A673 (cell line): ENCODE measurements around the gene MTOR. TPM values are rescaled to one million over a fixed set of nuclear protein-coding genes. Genes with fewer than 3 reads are reported as not detected.

Source experiments
- BruUV-seq: library from RNA; stranded (reverse); fragments of 400-500 nt; replicated peaks from 2 replicates; lab custom pipeline; 2021; lab: Mats Ljungman, UMichigan
- CTCF ChIA-PET: fragments of 300-600 bp; sonication (Branson Sonifier 250); formaldehyde crosslinking; loops from one replicate; lab custom pipeline; 2022; ENCODE audit warnings: antibody characterized with exemption; lab: Charles Lee
- POLR2A ChIA-PET: fragments of 300-600 bp; sonication (Branson Sonifier 250); formaldehyde crosslinking; loops from one replicate; lab custom pipeline; 2022; ENCODE audit warnings: antibody characterized with exemption; ENCODE audit not compliant: low non-redundant PET; lab: Charles Lee
- DNase-seq: peaks from one replicate; pipeline ENCODE4 v3.0.0-alpha.2; 2015; ENCODE audit warnings: low spot score
- H3K27ac ChIP-seq: fragments of 200-600 bp; sonication (generic); 2 replicates; pipeline ENCODE4 v1.5.1; 2016; ENCODE audit warnings: mixed run types, low read depth, mild to moderate bottlenecking, mixed read lengths, antibody characterized with exemption, low read length; ENCODE audit not compliant: poor library complexity, severe bottlenecking
- H3K27me3 ChIP-seq: fragments of 200-600 bp; sonication (generic); replicated peaks from 2 replicates; pipeline ENCODE4 v1.6.1; 2017; ENCODE audit warnings: mixed run types, low read depth, mild to moderate bottlenecking, mixed read lengths, antibody characterized with exemption, low read length; ENCODE audit not compliant: insufficient read depth, poor library complexity
- H3K36me3 ChIP-seq: fragments of 200-600 bp; sonication (generic); 2 replicates; pipeline ENCODE4 v1.6.1; 2016; ENCODE audit warnings: mixed run types, mild to moderate bottlenecking, mixed read lengths, antibody characterized with exemption, low read length; ENCODE audit not compliant: insufficient read depth, poor library complexity, severe bottlenecking
- H3K4me1 ChIP-seq: fragments of 200-600 bp; sonication (generic); 2 replicates; pipeline ENCODE4 v1.6.1; 2017; ENCODE audit warnings: mixed run types, mild to moderate bottlenecking, mixed read lengths, antibody characterized with exemption, low read length; ENCODE audit not compliant: insufficient read depth, poor library complexity, severe bottlenecking
- H3K4me3 ChIP-seq: fragments of 200-600 bp; sonication (generic); 2 replicates; pipeline ENCODE4 v1.5.1; 2016; ENCODE audit warnings: low read depth, mixed run types, mild to moderate bottlenecking, mixed read lengths, low read length; ENCODE audit not compliant: poor library complexity, severe bottlenecking
- H3K9me3 ChIP-seq: fragments of 200-600 bp; sonication (generic); 2 replicates; pipeline ENCODE4 v1.6.1; 2016; ENCODE audit warnings: mixed run types, low read depth, mild to moderate bottlenecking, mixed read lengths, antibody characterized with exemption, low read length; ENCODE audit not compliant: poor library complexity, severe bottlenecking
- EZH2 ChIP-seq: fragments of 200-600 bp; sonication (generic); IDR thresholded peaks from 2 replicates; pipeline ENCODE4 v1.6.1; 2017; ENCODE audit warnings: borderline replicate concordance, low read depth, mild to moderate bottlenecking, mixed read lengths, antibody characterized with exemption, low read length; ENCODE audit not compliant: poor library complexity, severe bottlenecking
- intact Hi-C: fragments of 100-400 bp; cut with micrococcal nuclease; formaldehyde crosslinking; loops from one replicate; pipeline ENCODE4 v1.10.0; 2022; ENCODE audit not compliant: unreplicated experiment
- total RNA-seq: library from RNA; stranded (reverse); gene quantifications from 2 replicates; pipeline ENCODE4 v1.2.3, GENCODE V29; 2021
- TF ChIP-seq, protein P1 (sequence below): fragments of 300-800, 200-600 bp; sonication (generic); conservative IDR thresholded peaks from 2 replicates; pipeline ENCODE4 v1.5.1; 2017; ENCODE audit warnings: low read depth, mild to moderate bottlenecking, antibody characterized with exemption, low read length, moderate library complexity, mixed read lengths

Gene MTOR
- total RNA-seq, 1 experiment from 2014 or later, result 63.7 TPM

DNA sequence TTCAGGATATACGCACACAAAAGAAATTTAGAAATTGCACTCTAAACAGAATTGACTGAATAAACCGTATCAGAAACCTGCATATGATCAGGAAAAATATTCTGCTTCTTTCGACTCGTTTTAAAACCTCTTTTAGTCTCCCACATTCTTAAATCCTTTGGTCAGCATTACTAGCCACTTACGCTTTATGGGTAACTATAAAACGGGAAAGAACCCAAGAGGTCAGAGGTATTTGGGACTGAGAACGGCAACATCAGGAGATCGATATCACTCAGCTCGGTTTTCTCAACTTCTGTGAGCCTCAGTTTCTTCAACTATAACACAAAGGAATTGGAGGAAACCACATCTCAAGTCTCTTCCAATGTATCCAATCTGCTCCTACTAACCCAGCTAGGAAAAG lies 109.6 kb downstream of the MTOR start:
- ChIA-PET CTCF (no interaction called here), POLR2A (interaction anchor here (0.5 kb wide), 1 partner anchor 20 kb away, joined by 4 read pairs; no protein-coding TSS in a partner anchor)
- no TSS peak for BruUV-seq
- intact Hi-C loops, result no loop called here
- H3K4me1 ChIP-seq, result no peaks in the 10 kb centered on the region
- H3K4me3 ChIP-seq, result no peak overlapping the region
- DNase-seq, result no peak
- peaks cover 35% of the 10 kb centered on the region for H3K36me3 ChIP-seq
- no peaks in the 10 kb centered on the region for H3K9me3 ChIP-seq
- no peaks in the 10 kb centered on the region for H3K27me3 ChIP-seq
- no peak for TF ChIP-seq EZH2
- no peak overlapping the region for H3K27ac ChIP-seq

DNA sequence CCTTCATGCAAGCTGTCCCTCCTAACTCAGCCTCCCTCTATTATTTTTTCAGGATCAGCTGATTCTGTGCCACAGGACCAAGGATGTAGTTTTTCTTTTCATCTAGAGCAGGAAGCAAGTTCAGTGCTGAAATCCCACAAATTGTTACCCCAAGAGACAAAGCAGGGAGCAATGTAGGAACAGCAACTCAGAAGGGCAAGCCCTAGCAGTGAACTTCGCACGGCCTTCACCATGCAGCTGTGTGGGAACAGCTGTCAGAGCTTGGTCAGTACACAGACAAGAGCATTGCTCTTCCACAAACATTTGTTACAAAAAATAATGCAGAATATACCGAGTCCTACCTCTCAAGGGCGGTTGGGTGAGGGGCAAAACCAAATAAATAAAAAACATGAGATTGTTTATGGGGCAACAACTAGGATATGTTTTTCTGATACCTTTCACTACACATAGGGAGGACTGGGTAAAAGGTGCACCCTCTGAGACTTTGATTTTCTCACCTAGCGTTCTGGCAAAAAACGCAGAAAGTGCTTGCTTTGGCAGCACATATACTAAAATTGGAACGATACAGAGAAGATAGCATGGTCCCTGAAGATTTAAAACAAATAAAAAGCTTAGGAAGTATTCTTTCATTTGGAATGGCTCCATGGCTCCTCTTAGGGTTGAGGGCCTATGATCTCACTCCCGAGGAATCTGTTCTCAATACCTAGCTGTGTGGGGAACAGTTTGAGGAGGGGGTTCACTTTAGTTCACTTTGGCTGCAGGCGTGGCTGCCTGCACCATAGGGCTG lies 110.3 kb downstream of the MTOR start:
- Histone ChIP-seq H3K36me3 (peaks cover 31% of the 10 kb centered on the region), H3K4me1 (no peaks in the 10 kb centered on the region), H3K4me3 (no peak overlapping the region), H3K27me3 (no peaks in the 10 kb centered on the region), H3K9me3 (no peaks in the 10 kb centered on the region), H3K27ac (no peak overlapping the region)
- TF ChIP-seq EZH2, result no peak
- TF ChIP-seq, protein P1, sequence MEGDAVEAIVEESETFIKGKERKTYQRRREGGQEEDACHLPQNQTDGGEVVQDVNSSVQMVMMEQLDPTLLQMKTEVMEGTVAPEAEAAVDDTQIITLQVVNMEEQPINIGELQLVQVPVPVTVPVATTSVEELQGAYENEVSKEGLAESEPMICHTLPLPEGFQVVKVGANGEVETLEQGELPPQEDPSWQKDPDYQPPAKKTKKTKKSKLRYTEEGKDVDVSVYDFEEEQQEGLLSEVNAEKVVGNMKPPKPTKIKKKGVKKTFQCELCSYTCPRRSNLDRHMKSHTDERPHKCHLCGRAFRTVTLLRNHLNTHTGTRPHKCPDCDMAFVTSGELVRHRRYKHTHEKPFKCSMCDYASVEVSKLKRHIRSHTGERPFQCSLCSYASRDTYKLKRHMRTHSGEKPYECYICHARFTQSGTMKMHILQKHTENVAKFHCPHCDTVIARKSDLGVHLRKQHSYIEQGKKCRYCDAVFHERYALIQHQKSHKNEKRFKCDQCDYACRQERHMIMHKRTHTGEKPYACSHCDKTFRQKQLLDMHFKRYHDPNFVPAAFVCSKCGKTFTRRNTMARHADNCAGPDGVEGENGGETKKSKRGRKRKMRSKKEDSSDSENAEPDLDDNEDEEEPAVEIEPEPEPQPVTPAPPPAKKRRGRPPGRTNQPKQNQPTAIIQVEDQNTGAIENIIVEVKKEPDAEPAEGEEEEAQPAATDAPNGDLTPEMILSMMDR, result no peak
- BruUV-seq, result no TSS peak
- intact Hi-C loops, result no loop called here
- ChIA-PET POLR2A (no interaction called here), CTCF (no interaction called here)
- DNase-seq, result no peak

DNA sequence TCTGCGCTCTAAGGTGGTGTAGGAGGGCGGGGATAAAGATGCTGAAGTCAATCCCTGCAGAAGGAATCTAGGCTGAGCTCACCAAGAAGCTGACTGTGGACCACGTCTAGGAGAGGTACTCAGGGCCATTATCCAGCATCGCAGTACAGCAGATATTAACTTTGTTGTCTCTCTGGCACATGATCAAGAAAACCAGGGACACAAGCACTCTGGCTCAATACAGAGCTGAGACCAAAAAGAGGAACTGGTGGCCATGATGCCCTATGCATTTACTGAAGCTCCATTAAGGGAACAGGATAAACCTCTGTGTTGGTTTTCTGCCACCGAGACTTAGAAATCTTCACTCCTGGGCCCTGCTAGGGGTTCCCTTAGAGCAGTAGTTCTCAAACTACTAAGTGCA lies 111.2 kb downstream of the MTOR start:
- intact Hi-C loops, result no loop called here
- ChIA-PET POLR2A (no interaction called here), CTCF (no interaction called here)
- Histone ChIP-seq H3K27me3 (no peaks in the 10 kb centered on the region), H3K4me1 (no peaks in the 10 kb centered on the region), H3K27ac (no peak overlapping the region), H3K9me3 (no peaks in the 10 kb centered on the region), H3K4me3 (no peak overlapping the region), H3K36me3 (peaks cover 30% of the 10 kb centered on the region)
- no peak for DNase-seq
- no TSS peak for BruUV-seq
- no peak for TF ChIP-seq EZH2
- TF ChIP-seq, protein P1, result no peak

DNA sequence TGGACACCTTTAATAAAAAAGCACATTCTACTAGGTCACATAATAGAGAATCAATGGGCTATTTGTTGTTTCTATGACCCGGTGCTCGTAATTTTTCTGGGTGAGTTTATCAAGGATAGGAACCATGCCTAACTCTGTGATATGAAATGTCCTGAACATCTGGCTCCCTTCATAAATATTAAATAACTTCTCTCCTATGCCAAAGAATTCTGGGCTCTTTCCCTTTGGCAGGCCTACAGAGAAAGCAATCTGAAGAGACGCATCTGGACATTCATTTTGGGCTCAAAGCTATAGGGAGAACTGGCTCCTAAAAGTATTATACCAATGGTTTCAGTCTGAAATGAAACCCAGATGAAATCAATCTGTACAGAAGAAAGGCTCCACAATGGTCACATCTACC lies 112.0 kb downstream of the MTOR start:
- intact Hi-C loops, result no loop called here
- ChIA-PET POLR2A (no interaction called here), CTCF (no interaction called here)
- no peak for DNase-seq
- H3K27ac ChIP-seq, result no peak overlapping the region
- no peak for TF ChIP-seq EZH2
- TF ChIP-seq, protein P1, result no peak
- H3K9me3 ChIP-seq, result no peaks in the 10 kb centered on the region
- no peaks in the 10 kb centered on the region for H3K27me3 ChIP-seq
- H3K36me3 ChIP-seq, result peaks cover 30% of the 10 kb centered on the region
- H3K4me3 ChIP-seq, result no peak overlapping the region
- H3K4me1 ChIP-seq, result no peaks in the 10 kb centered on the region
- BruUV-seq, result no TSS peak
